Activated naive CD8-positive, alpha-beta T cell treated with anti-CD3 and anti-CD28 coated beads, Interleukin-2, amount 10 ng/mL, durations not matched to agents 7 days and 5 days (primary cell): ENCODE results near the gene STX8. TPM values are rescaled to one million over a fixed set of nuclear protein-coding genes. Genes with fewer than 3 reads are reported as not detected.
"Not testable (repeated sequence)": the region's sequence is repeated elsewhere in the genome, so short reads cannot be mapped to it uniquely, and the experiment has no call there.

Experiments
- ATAC-seq: fragments of 150-1000 bp; cut with Tn5 transposase; one replicate; pipeline ENCODE4 v1.10.0; 2021; ENCODE audit warnings: low read depth, moderate library complexity
- POLR2A ChIA-PET: fragments of 350-600 bp; sonication (Branson Sonifier 250); formaldehyde crosslinking; loops from one replicate; lab custom pipeline; 2021; ENCODE audit warnings: antibody characterized with exemption; lab: Charles Lee
- DNase-seq: peaks from one replicate; pipeline ENCODE4 v3.0.0; 2021
- H3K27ac Mint-ChIP-seq: one replicate; pipeline ENCODE4 v1.8.0; 2022; ENCODE audit warnings: mild to moderate bottlenecking, mixed read lengths
- H3K27me3 Mint-ChIP-seq: one replicate; pipeline ENCODE4 v1.8.0; 2022; ENCODE audit warnings: mild to moderate bottlenecking, moderate library complexity, mixed read lengths
- H3K36me3 Mint-ChIP-seq: one replicate; pipeline ENCODE4 v1.8.0; 2021; ENCODE audit warnings: mild to moderate bottlenecking, mixed read lengths
- H3K4me1 Mint-ChIP-seq: one replicate; pipeline ENCODE4 v1.8.0; 2021; ENCODE audit warnings: mixed read lengths
- H3K4me3 Mint-ChIP-seq: one replicate; pipeline ENCODE4 v1.8.0; 2022; ENCODE audit warnings: mild to moderate bottlenecking, moderate library complexity, mixed read lengths
- H3K9me3 Mint-ChIP-seq: one replicate; pipeline ENCODE4 v1.8.0; 2021; ENCODE audit warnings: mixed read lengths
- total RNA-seq, 2 experiments: library from RNA; stranded (reverse); gene quantifications; one replicate each; pipeline ENCODE4 v1.2.3, GENCODE V29; 2021

The STX8 gene
- total RNA-seq, 2 experiments from 2014 or later = 62.6 to 68.9 TPM

- ATAC-seq = no peak
- POLR2A ChIA-PET = no interaction called here
- H3K9me3 Mint-ChIP-seq = no peaks in the 10 kb centered on the region
- DNase-seq = no peak
- H3K4me3 Mint-ChIP-seq = no peak overlapping the region
- H3K4me1 Mint-ChIP-seq = peaks cover 1% of the 10 kb centered on the region
- H3K36me3 Mint-ChIP-seq = no peaks in the 10 kb centered on the region
- H3K27me3 Mint-ChIP-seq = no peaks in the 10 kb centered on the region
- H3K27ac Mint-ChIP-seq = no peak overlapping the region
Observed at GRCh38 chr17:9271989-9272388, 303.6 kb downstream of the STX8 start.

GRCh38 chr17:9270921-9271320, 304.7 kb downstream of the STX8 start:
- POLR2A ChIA-PET = no interaction called here
- ATAC-seq = no peak

GRCh38 chr17:9269350-9270035, 306.1 kb downstream of the STX8 start:
- Mint-ChIP-seq H3K9me3 (no peaks in the 10 kb centered on the region), H3K4me1 (peaks cover 1% of the 10 kb centered on the region), H3K27me3 (no peaks in the 10 kb centered on the region), H3K4me3 (no peak overlapping the region), H3K36me3 (no peaks in the 10 kb centered on the region), H3K27ac (no peak overlapping the region)
- DNase-seq = no peak
- ATAC-seq = no peak
- POLR2A ChIA-PET = no interaction called here

More at GRCh38 chr17:9270921-9271320, 304.7 kb downstream of the STX8 start:
- Mint-ChIP-seq H3K4me1 (peaks cover 1% of the 10 kb centered on the region), H3K9me3 (no peaks in the 10 kb centered on the region), H3K4me3 (no peak overlapping the region), H3K27me3 (no peaks in the 10 kb centered on the region), H3K27ac (no peak overlapping the region), H3K36me3 (no peaks in the 10 kb centered on the region)
- no peak for DNase-seq

GRCh38 chr17:9268546-9268945, 307.1 kb downstream of the STX8 start:
- H3K27ac Mint-ChIP-seq = no peak overlapping the region

GRCh38 chr17:9266697-9267117, 308.9 kb downstream of the STX8 start:
- ATAC-seq (no peak), DNase-seq (no peak)
- no peak overlapping the region for H3K4me3 Mint-ChIP-seq
- H3K27me3 Mint-ChIP-seq = no peaks in the 10 kb centered on the region
- H3K27ac Mint-ChIP-seq = no peak overlapping the region
- H3K36me3 Mint-ChIP-seq = no peaks in the 10 kb centered on the region
- H3K9me3 Mint-ChIP-seq = no peaks in the 10 kb centered on the region
- no peaks in the 10 kb centered on the region for H3K4me1 Mint-ChIP-seq
- POLR2A ChIA-PET = no interaction called here

More at GRCh38 chr17:9268546-9268945, 307.1 kb downstream of the STX8 start:
- Mint-ChIP-seq H3K4me3 (no peak overlapping the region), H3K4me1 (no peaks in the 10 kb centered on the region), H3K27me3 (no peaks in the 10 kb centered on the region), H3K36me3 (no peaks in the 10 kb centered on the region), H3K9me3 (no peaks in the 10 kb centered on the region)
- ATAC-seq = no peak
- no peak for DNase-seq
- POLR2A ChIA-PET = no interaction called here

- H3K36me3 Mint-ChIP-seq = no peaks in the 10 kb centered on the region
- H3K4me1 Mint-ChIP-seq = no peaks in the 10 kb centered on the region
- POLR2A ChIA-PET = no interaction called here
- no peak overlapping the region for H3K27ac Mint-ChIP-seq
- DNase-seq (no peak), ATAC-seq (no peak)
- H3K9me3 Mint-ChIP-seq = no peaks in the 10 kb centered on the region
- no peak overlapping the region for H3K4me3 Mint-ChIP-seq
- H3K27me3 Mint-ChIP-seq = no peaks in the 10 kb centered on the region
Observed at GRCh38 chr17:9266031-9266680, 309.5 kb downstream of the STX8 start.

- DNase-seq = no peak
- no peaks in the 10 kb centered on the region for H3K27me3 Mint-ChIP-seq
- POLR2A ChIA-PET = no interaction called here
- H3K36me3 Mint-ChIP-seq = no peaks in the 10 kb centered on the region
- H3K9me3 Mint-ChIP-seq = no peaks in the 10 kb centered on the region
- H3K27ac Mint-ChIP-seq = no peak overlapping the region
- H3K4me3 Mint-ChIP-seq = no peak overlapping the region
- peaks cover 6% of the 10 kb centered on the region for H3K4me1 Mint-ChIP-seq
- no peak for ATAC-seq
Observed at GRCh38 chr17:9261081-9262012, 314.3 kb downstream of the STX8 start.

- Mint-ChIP-seq H3K9me3 (no peaks in the 10 kb centered on the region), H3K27me3 (no peaks in the 10 kb centered on the region), H3K36me3 (no peaks in the 10 kb centered on the region), H3K4me3 (no peak overlapping the region), H3K4me1 (peaks cover 6% of the 10 kb centered on the region), H3K27ac (no peak overlapping the region)
- DNase-seq (no peak), ATAC-seq (no peak)
- POLR2A ChIA-PET = no interaction called here
Observed at GRCh38 chr17:9259419-9259818, 316.2 kb downstream of the STX8 start.

- no peaks in the 10 kb centered on the region for H3K36me3 Mint-ChIP-seq
- POLR2A ChIA-PET = no interaction called here
- no peak overlapping the region for H3K27ac Mint-ChIP-seq
- H3K4me3 Mint-ChIP-seq = no peak overlapping the region
- H3K9me3 Mint-ChIP-seq = peaks cover 2% of the 10 kb centered on the region
- no peak for DNase-seq
- peaks cover 8% of the 10 kb centered on the region for H3K4me1 Mint-ChIP-seq
- no peaks in the 10 kb centered on the region for H3K27me3 Mint-ChIP-seq
- no peak for ATAC-seq
Observed at GRCh38 chr17:9258115-9259015, 317.3 kb downstream of the STX8 start.

GRCh38 chr17:9257630-9257965, 318.0 kb downstream of the STX8 start:
- H3K4me3 Mint-ChIP-seq, H3K27me3 Mint-ChIP-seq, ATAC-seq, DNase-seq, POLR2A ChIA-PET, H3K9me3 Mint-ChIP-seq, H3K27ac Mint-ChIP-seq, H3K36me3 Mint-ChIP-seq: not testable (repeated sequence)
- peaks cover 16% of the 10 kb centered on the region for H3K4me1 Mint-ChIP-seq

GRCh38 chr17:9256751-9257629, 318.6 kb downstream of the STX8 start:
- no peak for ATAC-seq
- H3K27ac Mint-ChIP-seq = no peak overlapping the region
- DNase-seq = no peak
- peaks cover 17% of the 10 kb centered on the region for H3K4me1 Mint-ChIP-seq
- peaks cover 3% of the 10 kb centered on the region for H3K9me3 Mint-ChIP-seq
- H3K27me3 Mint-ChIP-seq = no peaks in the 10 kb centered on the region
- no peaks in the 10 kb centered on the region for H3K36me3 Mint-ChIP-seq
- POLR2A ChIA-PET = no interaction called here
- H3K4me3 Mint-ChIP-seq = no peak overlapping the region

- Mint-ChIP-seq H3K27me3 (no peaks in the 10 kb centered on the region), H3K27ac (no peak overlapping the region), H3K4me3 (no peak overlapping the region), H3K36me3 (no peaks in the 10 kb centered on the region), H3K4me1 (peaks cover 17% of the 10 kb centered on the region), H3K9me3 (peaks cover 3% of the 10 kb centered on the region)
- no peak for DNase-seq
- ATAC-seq = no peak
- POLR2A ChIA-PET = no interaction called here
Observed at GRCh38 chr17:9256361-9256750, 319.3 kb downstream of the STX8 start.
